LNCAP (cell line): ENCODE measurements around the gene DLGAP3.

ENCODE experiments used
- CTCF ChIP-seq: fragments of 450-650 bp; IDR thresholded peaks from 2 replicates; pipeline ENCODE4 v1.5.1; 2017; ENCODE audit warnings: mild to moderate bottlenecking

Gene DLGAP3

GRCh38 chr1:34924759-34925555 is 4.5 kb downstream of the DLGAP3 start:
- TF ChIP-seq CTCF = no peak

GRCh38 chr1:34923490-34923889 is 6.0 kb downstream of the DLGAP3 start:
- no peak for TF ChIP-seq CTCF

GRCh38 chr1:34918977-34919561 is 10.4 kb downstream of the DLGAP3 start:
- no peak for TF ChIP-seq CTCF

GRCh38 chr1:34918386-34918976 is 11.0 kb downstream of the DLGAP3 start:
- TF ChIP-seq CTCF = no peak

GRCh38 chr1:34917017-34917416 is 12.4 kb downstream of the DLGAP3 start:
- TF ChIP-seq CTCF = no peak

GRCh38 chr1:34916104-34916503 is 13.3 kb downstream of the DLGAP3 start:
- TF ChIP-seq CTCF = no peak

GRCh38 chr1:34915521-34915920 is 13.9 kb downstream of the DLGAP3 start:
- no peak for TF ChIP-seq CTCF
